Measurements from ENCODE around the gene TMCO5A. TPM values are rescaled to one million over a fixed set of nuclear protein-coding genes. Genes with fewer than 3 reads are reported as not detected.

TMCO5A gene
- total and polyA plus RNA-seq, 9 of the 15 experiments (the other 6 are each of a cell fraction or from before 2014, with no cell fraction given) = not detected

- BruUV-seq (replicated peaks) = no TSS peak
- ChIA-PET CTCF (ENCODE audit: low intra/inter-chr PET ratio) (interaction anchor here (0.6 to 0.7 kb wide), 2 partner anchors 26 to 1009 kb away, joined by 3 read pairs; no protein-coding TSS in a partner anchor), POLR2A (interaction anchor here (0.6 to 1.8 kb wide), 2 partner anchors 10 to 17 kb away, joined by 3 to 7 read pairs; no protein-coding TSS in a partner anchor)
- H4K20me1 ChIP-seq (replicated peaks; ENCODE audit: control insufficient read depth, insufficient read depth, low read length) = no peaks in the 10 kb centered on the region
- no peaks in the 10 kb centered on the region for H3K9me3 ChIP-seq (replicated peaks; ENCODE audit: control insufficient read depth, insufficient read depth, low read depth, low read length)
- in situ Hi-C loops (cut with MboI) = loop anchor here (25.0 kb wide), 3 partner anchors 705 to 1380 kb away; no protein-coding TSS in a partner anchor
- no peaks in the 10 kb centered on the region for H3K36me3 ChIP-seq (ENCODE audit: control insufficient read depth, insufficient read depth, low read length)
- no peaks in the 10 kb centered on the region for H3K79me2 ChIP-seq (ENCODE audit: control insufficient read depth, insufficient read depth, low read length)
- H3K4me3 ChIP-seq = no peak overlapping the region
- no peaks in the 10 kb centered on the region for H3K9me1 ChIP-seq (ENCODE audit: control insufficient read depth, insufficient read depth, low read length)
- DNase-seq (ENCODE audit: extremely low read depth in 1 of 4, low spot score in 3 of 4) (peak in 3 of 4 experiments; percentile 7 to 36 (median 35)), ATAC-seq (peak; percentile 79), FAIRE-seq (peak; percentile 57)
- no peak overlapping the region for H3K9ac ChIP-seq (ENCODE audit: insufficient read depth in 1 of 2, low read depth in 2 of 2, low read length in 2 of 2)
- no peak overlapping the region for H3K27ac ChIP-seq (ENCODE audit: extremely low read depth, low read depth, low read length)
- intact Hi-C loops (cut with micrococcal nuclease) = loop anchor here (5.0 kb wide), 1 partner anchor 760 kb away; no protein-coding TSS in a partner anchor
- H3K4me2 ChIP-seq (ENCODE audit: insufficient read depth, low read length) = peak overlapping the region; percentile 49
- no peaks in the 10 kb centered on the region for H3K27me3 ChIP-seq (ENCODE audit: control insufficient read depth in 2 of 2, insufficient read depth in 2 of 2, low read length in 2 of 2)
- peak overlapping the region; percentile 64 for H2AFZ ChIP-seq (ENCODE audit: low read depth, low read length)
- no peaks in the 10 kb centered on the region for H3K4me1 ChIP-seq (replicated peaks in 1 of 2; ENCODE audit: control insufficient read depth in 2 of 2, insufficient read depth in 2 of 2, low read length in 2 of 2)
- 0% methylated on average over 4 of the region's 4 CpGs for WGBS (ENCODE audit: insufficient coverage, low coverage, missing lambda C conversion rate)
- TF ChIP-seq NFRKB (IDR thresholded peaks at IDR 0.05; ENCODE audit: low read depth) (no peak), CTCF (IDR thresholded peaks at IDR 0.05 in 2 of 3, conservative IDR thresholded peaks at IDR 0.05 in 1 of 3; ENCODE audit: insufficient read depth in 2 of 3, low read depth in 1 of 3, low read length in 3 of 3) (peak; percentile 46 to 78 (median 77)), RAD21 (CRISPR knock-in tag; conservative IDR thresholded peaks at IDR 0.05 in 1 of 2, IDR thresholded peaks at IDR 0.05 in 1 of 2) (peak; percentile 63 to 68), YBX1 (IDR thresholded peaks at IDR 0.05) (no peak), SOX6 (IDR thresholded peaks at IDR 0.05) (peak; percentile 83)
- TF ChIP-seq, protein P1, sequence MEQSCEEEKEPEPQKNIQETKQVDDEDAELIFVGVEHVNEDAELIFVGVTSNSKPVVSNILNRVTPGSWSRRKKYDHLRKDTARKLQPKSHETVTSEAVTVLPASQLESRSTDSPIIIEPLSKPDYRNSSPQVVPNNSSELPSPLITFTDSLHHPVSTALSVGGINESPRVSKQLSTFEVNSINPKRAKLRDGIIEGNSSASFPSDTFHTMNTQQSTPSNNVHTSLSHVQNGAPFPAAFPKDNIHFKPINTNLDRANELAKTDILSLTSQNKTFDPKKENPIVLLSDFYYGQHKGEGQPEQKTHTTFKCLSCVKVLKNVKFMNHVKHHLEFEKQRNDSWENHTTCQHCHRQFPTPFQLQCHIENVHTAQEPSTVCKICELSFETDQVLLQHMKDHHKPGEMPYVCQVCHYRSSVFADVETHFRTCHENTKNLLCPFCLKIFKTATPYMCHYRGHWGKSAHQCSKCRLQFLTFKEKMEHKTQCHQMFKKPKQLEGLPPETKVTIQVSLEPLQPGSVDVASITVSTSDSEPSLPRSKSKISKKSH (CRISPR knock-in tag; IDR thresholded peaks at IDR 0.05) = no peak
- TF ChIP-seq, protein P2, sequence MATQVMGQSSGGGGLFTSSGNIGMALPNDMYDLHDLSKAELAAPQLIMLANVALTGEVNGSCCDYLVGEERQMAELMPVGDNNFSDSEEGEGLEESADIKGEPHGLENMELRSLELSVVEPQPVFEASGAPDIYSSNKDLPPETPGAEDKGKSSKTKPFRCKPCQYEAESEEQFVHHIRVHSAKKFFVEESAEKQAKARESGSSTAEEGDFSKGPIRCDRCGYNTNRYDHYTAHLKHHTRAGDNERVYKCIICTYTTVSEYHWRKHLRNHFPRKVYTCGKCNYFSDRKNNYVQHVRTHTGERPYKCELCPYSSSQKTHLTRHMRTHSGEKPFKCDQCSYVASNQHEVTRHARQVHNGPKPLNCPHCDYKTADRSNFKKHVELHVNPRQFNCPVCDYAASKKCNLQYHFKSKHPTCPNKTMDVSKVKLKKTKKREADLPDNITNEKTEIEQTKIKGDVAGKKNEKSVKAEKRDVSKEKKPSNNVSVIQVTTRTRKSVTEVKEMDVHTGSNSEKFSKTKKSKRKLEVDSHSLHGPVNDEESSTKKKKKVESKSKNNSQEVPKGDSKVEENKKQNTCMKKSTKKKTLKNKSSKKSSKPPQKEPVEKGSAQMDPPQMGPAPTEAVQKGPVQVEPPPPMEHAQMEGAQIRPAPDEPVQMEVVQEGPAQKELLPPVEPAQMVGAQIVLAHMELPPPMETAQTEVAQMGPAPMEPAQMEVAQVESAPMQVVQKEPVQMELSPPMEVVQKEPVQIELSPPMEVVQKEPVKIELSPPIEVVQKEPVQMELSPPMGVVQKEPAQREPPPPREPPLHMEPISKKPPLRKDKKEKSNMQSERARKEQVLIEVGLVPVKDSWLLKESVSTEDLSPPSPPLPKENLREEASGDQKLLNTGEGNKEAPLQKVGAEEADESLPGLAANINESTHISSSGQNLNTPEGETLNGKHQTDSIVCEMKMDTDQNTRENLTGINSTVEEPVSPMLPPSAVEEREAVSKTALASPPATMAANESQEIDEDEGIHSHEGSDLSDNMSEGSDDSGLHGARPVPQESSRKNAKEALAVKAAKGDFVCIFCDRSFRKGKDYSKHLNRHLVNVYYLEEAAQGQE (IDR thresholded peaks at IDR 0.05; ENCODE audit: borderline replicate concordance) = peak; percentile 32; the same call in 1 of the 2 replicates
- TF ChIP-seq, protein P2 (CRISPR knock-in tag; IDR thresholded peaks at IDR 0.05; ENCODE audit: low read depth) = no peak
Observed at GRCh38 chr15:37891766-37892368, 42.6 kb upstream of the TMCO5A start.
